Spinal cord (tissue), 10 donors: ENCODE data around the gene DUSP1. TPM values are rescaled to one million over a fixed set of nuclear protein-coding genes. Genes with fewer than 3 reads are reported as not detected.

ENCODE experiments used
- DNase-seq, 6 donors: peaks; one replicate each; pipeline versions ENCODE4 v3.0.0 to v3.0.0-alpha.2; 2013 to 2015; ENCODE audit warnings: low spot score in 6 of 6, low read depth in 4 of 6
- H3K27ac ChIP-seq: one replicate; pipeline ENCODE4 v1.5.1; 2013; ENCODE audit warnings: low read depth, low read length, control low read depth
- H3K27me3 ChIP-seq: one replicate; pipeline ENCODE4 v1.6.1; 2013; ENCODE audit warnings: low read length; ENCODE audit not compliant: control insufficient read depth, insufficient read depth
- H3K36me3 ChIP-seq: one replicate; pipeline ENCODE4 v1.6.1; 2013; ENCODE audit warnings: low read length; ENCODE audit not compliant: control insufficient read depth, insufficient read depth
- H3K4me1 ChIP-seq: one replicate; pipeline ENCODE4 v1.6.1; 2013; ENCODE audit warnings: low read length; ENCODE audit not compliant: control insufficient read depth, insufficient read depth
- H3K4me3 ChIP-seq: one replicate; pipeline ENCODE4 v1.5.1; 2013; ENCODE audit warnings: low read depth, low read length, control low read depth
- H3K9me3 ChIP-seq: one replicate; pipeline ENCODE4 v1.6.1; 2013; ENCODE audit warnings: low read length; ENCODE audit not compliant: control insufficient read depth, insufficient read depth
- WGBS: methylation state at CpG from one replicate; pipeline ENCODE4 v1.1.5; 2013; ENCODE audit warnings: missing lambda C conversion rate; ENCODE audit not compliant: insufficient coverage; 5-methylcytosine and 5-hydroxymethylcytosine counted together
- polyA plus RNA-seq, 2 donors: library from polyadenylated mRNA; unstranded; fragments of 120-200 nt; gene quantifications; one replicate each; pipeline ENCODE4 v1.2.1, GENCODE V29; 2013; ENCODE audit not compliant: insufficient read length in 2 of 2
- total RNA-seq, 2 donors: library from RNA; depleted of rRNA in 1 of 2; stranded (reverse); fragments of 120-200 nt in 1 of 2; fragments of >200 nt in 1 of 2; gene quantifications; one replicate each; pipeline versions ENCODE4 v1.2.3 to v1.2.4, GENCODE V29; 2013 to 2014
- donor health status: healthy.

DUSP1 gene
- total and polyA plus RNA-seq, 4 donors, result 31.3 to 170 (median 107) TPM

DNA sequence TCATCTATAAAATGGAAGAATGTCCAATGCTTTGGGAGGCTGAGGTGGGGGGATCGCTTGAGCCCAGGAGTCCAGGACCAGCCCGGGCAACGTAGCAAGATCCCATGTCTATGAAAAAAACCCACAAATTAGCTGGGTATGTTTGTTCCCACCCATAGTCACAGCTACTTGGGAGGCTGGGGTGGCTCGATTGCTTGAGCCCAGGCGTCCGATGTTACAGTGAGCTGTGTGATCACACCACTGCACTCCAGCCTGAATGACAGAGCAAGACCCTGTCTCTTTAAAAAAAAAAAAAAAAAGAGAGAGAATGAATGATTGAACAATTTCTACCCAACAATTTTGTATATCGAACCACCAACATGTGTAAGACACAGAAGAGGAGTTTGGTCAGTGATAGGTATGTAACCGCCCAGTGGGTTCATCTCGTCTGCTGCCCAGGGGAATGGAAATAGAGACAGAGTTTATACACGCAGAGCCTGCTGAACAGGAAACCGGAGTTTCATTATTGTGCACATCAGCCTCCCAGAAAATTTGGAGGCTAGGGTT lies 36.8 kb upstream of the DUSP1 start:
- Histone ChIP-seq H3K4me1 (peaks cover 5% of the 10 kb centered on the region), H3K27me3 (no peaks in the 10 kb centered on the region), H3K9me3 (peaks cover 1% of the 10 kb centered on the region), H3K4me3 (no peak overlapping the region), H3K36me3 (no peaks in the 10 kb centered on the region), H3K27ac (no peak overlapping the region)
- 87% methylated on average over 4 of the region's 11 CpGs for WGBS
- no peak for DNase-seq

DNA sequence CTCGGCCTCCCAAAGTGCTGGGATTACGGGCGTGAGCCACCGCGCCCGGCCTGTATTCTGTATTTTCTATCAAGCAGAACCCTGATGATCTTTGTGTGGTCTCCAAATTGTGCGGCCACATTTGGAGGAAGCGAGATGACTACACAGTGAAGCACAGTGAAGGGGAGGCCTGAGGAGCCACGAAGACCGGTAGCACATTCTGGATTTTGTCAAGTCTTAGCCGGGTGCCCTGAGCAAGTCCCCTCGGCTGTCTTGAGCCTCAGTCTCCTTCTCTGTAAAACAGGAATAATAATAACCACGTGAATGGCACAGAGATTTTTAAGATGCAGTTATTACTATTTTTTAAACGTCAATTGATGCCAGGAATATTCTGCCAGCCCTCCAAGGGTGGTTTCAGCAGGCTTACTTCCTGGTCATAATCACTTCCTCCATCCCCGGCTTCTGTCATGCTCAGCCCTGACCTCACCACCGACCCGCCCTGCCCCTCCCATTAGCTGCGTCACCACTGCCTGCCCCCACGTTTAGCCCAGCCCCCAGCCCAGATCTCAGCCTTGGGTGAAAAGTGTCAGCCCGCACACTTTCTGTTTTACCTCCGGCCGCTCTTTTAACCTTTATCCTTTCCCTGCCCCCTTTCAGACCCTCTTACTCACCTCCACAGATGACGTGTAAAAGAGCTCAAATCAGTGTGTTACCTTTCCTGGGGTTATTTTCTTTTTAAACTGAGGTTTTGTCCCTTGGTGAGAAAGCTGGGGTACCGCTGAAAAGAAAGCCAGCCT lies 36.1 kb upstream of the DUSP1 start:
- DNase-seq, result peak in 1 of 6 donors; percentile 50
- peaks cover 5% of the 10 kb centered on the region for H3K4me1 ChIP-seq
- H3K9me3 ChIP-seq, result peaks cover 1% of the 10 kb centered on the region
- no peak overlapping the region for H3K4me3 ChIP-seq
- no peaks in the 10 kb centered on the region for H3K27me3 ChIP-seq
- peak overlapping the region; percentile 6 for H3K27ac ChIP-seq
- 73% methylated on average over 18 of the region's 24 CpGs for WGBS
- H3K36me3 ChIP-seq, result no peaks in the 10 kb centered on the region

DNA sequence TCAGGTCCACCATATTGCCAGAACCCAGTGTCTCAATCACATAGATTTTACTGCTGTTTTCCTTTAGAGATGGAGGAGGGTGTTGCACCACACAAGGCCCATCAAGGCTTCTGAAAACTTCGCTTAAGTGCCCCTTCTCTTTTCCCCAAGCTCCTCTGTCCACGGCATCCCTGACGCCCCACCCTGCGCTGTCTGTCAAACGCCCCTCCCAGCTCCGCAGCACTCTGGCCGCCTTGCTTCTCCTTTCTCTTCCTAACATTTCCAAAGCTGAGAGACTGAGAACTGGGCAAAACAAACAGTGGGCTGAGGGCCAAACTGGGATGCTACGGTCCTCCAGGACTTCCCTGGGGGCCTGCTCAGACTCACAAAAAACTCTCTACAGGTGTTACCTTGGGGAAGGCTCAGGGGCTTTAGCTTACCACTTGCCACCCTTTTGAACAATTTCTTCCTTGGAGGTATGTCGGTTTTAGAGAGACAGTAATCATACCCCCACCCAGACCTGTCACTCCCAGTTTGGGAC lies 34.8 kb upstream of the DUSP1 start:
- Histone ChIP-seq H3K27me3 (no peaks in the 10 kb centered on the region), H3K9me3 (peaks cover 1% of the 10 kb centered on the region), H3K27ac (no peak overlapping the region), H3K36me3 (no peaks in the 10 kb centered on the region), H3K4me1 (peaks cover 5% of the 10 kb centered on the region), H3K4me3 (no peak overlapping the region)
- 72% methylated on average over 7 of the region's 9 CpGs for WGBS
- no peak for DNase-seq

DNA sequence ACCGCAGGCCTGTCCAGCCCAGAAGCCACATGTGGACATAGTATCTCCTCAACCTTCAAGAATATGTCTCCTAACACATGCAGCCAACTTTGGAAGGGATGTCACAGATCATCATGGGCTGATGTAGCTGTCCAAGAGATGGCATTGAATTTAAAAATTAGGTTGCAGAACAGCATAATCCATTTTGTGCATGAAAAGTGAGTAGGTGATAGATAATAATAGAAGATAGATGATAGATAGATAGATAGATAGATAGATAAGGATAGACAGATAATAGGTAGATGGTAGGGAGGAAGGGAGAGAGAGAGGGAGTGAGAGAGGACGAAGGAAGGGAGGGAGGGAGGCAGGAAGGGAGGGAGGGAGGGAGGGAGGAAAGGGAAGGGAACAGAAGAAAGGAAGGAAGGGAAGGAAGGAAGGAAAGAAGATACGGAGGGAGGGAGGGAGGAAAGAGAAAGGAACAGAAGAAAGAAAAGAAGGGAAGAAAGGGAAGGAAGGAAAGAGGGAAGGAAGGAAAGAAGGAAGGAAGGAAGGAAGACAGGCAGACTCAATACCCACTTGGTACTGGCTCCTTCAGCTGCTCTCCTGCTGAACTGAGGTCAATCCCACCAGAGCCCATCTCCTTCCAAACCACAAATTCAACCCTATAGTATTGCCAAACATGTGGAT lies 34.2 kb upstream of the DUSP1 start:
- H3K27me3 ChIP-seq, result no peaks in the 10 kb centered on the region
- 65% methylated on average over 2 of the region's 3 CpGs for WGBS
- H3K4me3 ChIP-seq, result no peak overlapping the region
- DNase-seq, result no peak
- no peak overlapping the region for H3K27ac ChIP-seq
- no peaks in the 10 kb centered on the region for H3K36me3 ChIP-seq
- peaks cover 1% of the 10 kb centered on the region for H3K9me3 ChIP-seq
- H3K4me1 ChIP-seq, result peaks cover 5% of the 10 kb centered on the region

DNA sequence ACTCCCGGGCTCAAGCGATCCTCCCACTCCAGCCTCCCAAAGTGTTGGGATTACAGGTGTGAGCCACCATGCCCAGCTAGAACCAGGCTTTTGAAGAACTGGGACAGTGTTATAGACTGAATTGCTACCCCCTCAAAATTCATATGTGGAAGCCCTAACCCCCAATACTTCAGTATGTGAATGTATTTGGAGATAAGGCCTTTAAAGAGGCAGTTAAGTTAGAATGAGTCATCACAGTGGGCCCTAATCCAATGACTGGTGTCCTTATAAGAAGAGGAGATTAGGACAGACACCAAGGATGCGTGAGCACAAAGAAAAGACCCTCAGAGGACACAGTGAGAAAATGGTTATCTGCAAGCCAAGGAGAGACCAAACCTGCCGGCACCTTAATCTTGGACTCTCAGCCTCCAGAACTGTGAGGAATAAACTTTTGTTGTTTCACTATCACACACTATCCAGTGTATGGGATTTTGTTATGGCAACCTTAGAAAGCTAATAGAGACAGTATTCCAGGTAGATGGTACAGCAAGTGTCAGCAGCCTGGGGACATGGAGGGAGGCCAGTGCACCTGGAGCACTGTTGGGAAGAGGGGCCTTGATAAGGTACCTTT lies 31.7 kb upstream of the DUSP1 start:
- Histone ChIP-seq H3K36me3 (no peaks in the 10 kb centered on the region), H3K4me3 (no peak overlapping the region), H3K27me3 (no peaks in the 10 kb centered on the region), H3K4me1 (peaks cover 5% of the 10 kb centered on the region), H3K27ac (no peak overlapping the region), H3K9me3 (no peaks in the 10 kb centered on the region)
- WGBS, result 94% methylated on average over 3 of the region's 4 CpGs
- no peak for DNase-seq

DNA sequence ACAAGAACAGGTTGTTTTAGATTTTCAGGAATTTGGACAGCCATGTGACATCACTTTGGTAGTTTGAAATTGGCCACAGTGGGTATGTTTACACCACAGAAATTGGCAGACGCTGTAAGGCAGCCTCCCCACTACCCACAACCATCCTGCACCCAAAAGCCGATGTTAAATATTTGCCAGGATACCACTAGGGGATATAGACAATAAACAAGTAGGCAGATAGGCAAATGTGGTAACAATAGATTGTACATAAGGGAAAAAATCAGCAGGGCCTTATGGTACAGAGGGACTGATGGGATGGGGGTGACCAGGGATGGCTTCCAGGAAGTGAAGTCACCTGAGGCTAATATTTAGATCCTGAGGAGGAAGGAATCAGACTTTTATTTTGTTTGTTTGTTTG lies 31.1 kb upstream of the DUSP1 start:
- Histone ChIP-seq H3K27ac (no peak overlapping the region), H3K4me1 (peaks cover 4% of the 10 kb centered on the region), H3K9me3 (no peaks in the 10 kb centered on the region), H3K27me3 (no peaks in the 10 kb centered on the region), H3K4me3 (no peak overlapping the region), H3K36me3 (no peaks in the 10 kb centered on the region)
- no CpG with 5 or more reads among the region's 2 CpGs for WGBS
- DNase-seq, result no peak

DNA sequence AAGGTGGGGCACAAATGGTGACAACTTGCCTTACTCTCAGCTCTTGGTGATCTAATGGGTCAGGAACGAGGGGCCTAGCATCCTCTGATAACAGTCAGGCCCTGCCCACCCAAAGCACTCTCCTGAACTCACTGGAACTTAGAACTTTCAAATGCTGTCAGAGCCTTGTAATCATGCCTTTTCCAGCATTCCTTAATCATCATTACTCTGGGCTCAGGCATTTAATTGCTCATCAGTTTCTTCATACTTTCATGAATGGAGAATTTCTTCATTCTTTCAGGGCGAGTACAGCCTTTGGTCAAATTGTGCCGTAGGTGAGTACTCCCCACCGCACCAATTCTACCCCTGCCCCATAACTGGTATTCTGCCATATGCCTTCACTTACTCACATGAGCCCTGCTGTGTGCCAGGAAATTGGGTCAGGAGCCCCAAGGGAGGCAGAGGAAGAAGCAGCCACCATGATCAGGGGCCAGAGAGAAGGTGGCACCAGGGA lies 30.2 kb upstream of the DUSP1 start:
- Histone ChIP-seq H3K27ac (no peak overlapping the region), H3K4me1 (no peaks in the 10 kb centered on the region), H3K36me3 (no peaks in the 10 kb centered on the region), H3K9me3 (no peaks in the 10 kb centered on the region), H3K4me3 (no peak overlapping the region), H3K27me3 (no peaks in the 10 kb centered on the region)
- WGBS, result 91% methylated on average over 4 of the region's 4 CpGs
- no peak for DNase-seq

DNA sequence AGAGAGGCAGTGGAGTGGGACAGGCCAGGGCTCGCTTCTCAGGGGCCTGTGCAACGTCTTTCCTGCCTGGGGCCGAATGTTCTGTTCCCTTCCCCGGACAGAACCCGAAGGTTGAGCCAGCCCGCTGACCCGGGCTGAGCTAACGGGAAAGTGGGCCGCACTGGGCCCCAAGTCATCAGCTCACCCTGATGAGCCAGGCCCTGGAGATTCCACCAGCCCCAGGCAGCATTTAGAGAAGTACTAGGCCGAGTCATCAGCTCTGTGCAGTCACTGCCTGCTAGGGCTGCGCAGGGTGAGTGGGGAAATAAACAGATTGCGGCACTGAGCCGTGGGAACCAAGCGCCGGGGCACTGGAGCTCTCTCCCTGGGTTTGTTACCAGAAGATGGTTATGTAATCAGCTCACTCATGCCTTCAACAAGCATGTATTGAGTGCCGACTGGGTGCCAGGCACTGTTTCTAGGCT lies 29.1 kb upstream of the DUSP1 start:
- Histone ChIP-seq H3K4me3 (no peak overlapping the region), H3K27ac (no peak overlapping the region), H3K4me1 (no peaks in the 10 kb centered on the region), H3K9me3 (no peaks in the 10 kb centered on the region), H3K27me3 (no peaks in the 10 kb centered on the region), H3K36me3 (no peaks in the 10 kb centered on the region)
- WGBS, result 87% methylated on average over 16 of the region's 16 CpGs
- no peak for DNase-seq

DNA sequence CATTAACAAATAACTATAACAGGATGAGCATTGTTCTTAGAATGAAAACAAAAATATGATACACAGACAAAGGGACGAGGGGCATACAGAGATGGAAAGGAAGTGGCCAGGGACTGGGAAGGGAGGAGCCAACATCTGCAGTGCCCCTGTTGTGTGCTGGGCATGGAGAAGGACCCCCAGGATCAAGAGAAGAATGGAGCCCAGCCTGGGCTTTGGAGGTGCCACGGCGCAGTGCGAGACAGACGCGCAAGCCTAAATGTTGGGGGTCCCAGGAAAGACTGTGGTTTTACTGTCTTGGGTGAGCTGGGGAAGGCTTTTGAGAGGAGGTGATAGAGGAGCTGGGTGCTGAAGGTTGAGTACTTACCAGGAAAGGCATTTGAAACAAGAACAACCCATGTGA lies 28.4 kb upstream of the DUSP1 start:
- H3K9me3 ChIP-seq, result no peaks in the 10 kb centered on the region
- H3K27ac ChIP-seq, result no peak overlapping the region
- DNase-seq, result no peak
- H3K36me3 ChIP-seq, result no peaks in the 10 kb centered on the region
- no peaks in the 10 kb centered on the region for H3K4me1 ChIP-seq
- H3K4me3 ChIP-seq, result no peak overlapping the region
- H3K27me3 ChIP-seq, result no peaks in the 10 kb centered on the region
- WGBS, result 98% methylated on average over 6 of the region's 6 CpGs
